LNCAP (cell line): ENCODE measurements around the gene NEURL2.

ENCODE experiments used
- TF ChIP-seq, protein P1 (sequence below): fragments of 450-650 bp; IDR thresholded peaks from 2 replicates; pipeline ENCODE4 v1.5.1; 2017; ENCODE audit warnings: mild to moderate bottlenecking

Gene NEURL2

DNA sequence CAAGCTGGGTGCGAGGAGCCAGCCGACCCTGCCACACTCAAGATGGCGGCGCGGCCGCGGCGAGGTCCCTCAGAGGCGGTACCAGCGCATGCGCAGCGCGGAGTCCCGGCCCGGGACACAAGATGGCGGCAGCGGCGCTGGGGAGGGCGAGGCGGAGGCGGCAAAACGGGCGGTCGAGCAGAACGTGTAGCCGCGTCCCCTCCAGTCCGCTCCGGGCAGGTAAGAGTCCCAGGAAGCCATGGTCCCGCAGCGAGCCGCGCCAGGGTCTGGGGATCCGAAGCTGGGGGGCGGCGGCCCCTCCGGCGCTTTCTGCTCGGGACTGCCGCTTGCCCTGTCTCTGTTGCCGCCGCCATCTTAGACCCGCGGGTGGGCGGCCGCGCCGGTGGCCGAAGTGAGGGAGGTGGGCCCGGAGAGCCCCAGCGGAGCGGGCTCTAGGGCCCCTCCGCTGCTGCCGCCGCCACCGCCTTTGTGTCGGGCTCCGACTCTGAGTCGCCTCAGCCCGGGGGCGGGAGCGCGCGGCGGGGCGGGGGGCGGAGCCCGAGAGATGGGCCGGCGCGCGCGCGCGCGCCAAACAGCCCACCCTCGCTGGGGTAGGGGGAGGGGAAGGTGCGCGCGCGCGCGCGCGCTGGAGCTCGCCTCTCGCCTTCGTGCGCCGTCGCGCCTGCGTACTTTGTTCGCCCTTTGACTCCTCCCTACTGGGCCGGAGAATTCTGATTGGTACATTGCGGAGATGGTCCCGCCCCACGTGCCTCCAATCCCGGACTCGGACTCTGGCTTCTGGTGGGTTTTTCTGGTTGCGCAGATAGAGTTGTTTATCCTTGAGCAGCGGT, 43.8 kb upstream of the NEURL2 start, which contains the start of gene PCIF1:
Gene PCIF1 (plus strand): TSS at position 98 of the 830 bp plus-strand sequence. CDS start 4,317 bp downstream, outside the sequence.
- TF ChIP-seq, protein P1, sequence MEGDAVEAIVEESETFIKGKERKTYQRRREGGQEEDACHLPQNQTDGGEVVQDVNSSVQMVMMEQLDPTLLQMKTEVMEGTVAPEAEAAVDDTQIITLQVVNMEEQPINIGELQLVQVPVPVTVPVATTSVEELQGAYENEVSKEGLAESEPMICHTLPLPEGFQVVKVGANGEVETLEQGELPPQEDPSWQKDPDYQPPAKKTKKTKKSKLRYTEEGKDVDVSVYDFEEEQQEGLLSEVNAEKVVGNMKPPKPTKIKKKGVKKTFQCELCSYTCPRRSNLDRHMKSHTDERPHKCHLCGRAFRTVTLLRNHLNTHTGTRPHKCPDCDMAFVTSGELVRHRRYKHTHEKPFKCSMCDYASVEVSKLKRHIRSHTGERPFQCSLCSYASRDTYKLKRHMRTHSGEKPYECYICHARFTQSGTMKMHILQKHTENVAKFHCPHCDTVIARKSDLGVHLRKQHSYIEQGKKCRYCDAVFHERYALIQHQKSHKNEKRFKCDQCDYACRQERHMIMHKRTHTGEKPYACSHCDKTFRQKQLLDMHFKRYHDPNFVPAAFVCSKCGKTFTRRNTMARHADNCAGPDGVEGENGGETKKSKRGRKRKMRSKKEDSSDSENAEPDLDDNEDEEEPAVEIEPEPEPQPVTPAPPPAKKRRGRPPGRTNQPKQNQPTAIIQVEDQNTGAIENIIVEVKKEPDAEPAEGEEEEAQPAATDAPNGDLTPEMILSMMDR, result no peak

DNA sequence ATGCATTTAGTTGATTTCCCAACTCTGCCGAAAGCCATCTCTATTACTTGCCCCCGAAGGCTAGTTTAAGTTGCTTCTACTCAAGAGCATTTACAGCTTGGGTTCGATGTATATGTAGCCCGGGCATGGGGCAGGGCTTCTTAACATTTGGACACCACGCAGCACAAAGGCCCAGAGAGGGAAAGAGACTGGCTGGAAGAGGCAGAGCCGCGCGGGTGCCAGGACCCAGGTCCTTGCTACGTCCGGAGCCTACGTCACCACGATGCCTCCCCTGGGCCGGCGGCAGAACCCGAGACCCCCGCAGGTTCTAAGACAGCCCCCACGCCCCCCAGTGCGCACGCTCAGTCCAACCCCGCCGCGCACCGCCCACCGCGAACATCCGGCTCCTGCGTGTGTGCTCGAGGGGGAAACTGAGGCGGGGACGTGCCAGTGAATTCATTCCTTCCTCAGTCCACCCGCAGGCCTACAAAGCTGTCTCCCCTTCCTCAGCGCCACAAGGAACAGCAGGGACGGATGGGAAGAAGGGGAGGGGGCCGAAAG, 43.1 kb upstream of the NEURL2 start:
- TF ChIP-seq, protein P1, result no peak

DNA sequence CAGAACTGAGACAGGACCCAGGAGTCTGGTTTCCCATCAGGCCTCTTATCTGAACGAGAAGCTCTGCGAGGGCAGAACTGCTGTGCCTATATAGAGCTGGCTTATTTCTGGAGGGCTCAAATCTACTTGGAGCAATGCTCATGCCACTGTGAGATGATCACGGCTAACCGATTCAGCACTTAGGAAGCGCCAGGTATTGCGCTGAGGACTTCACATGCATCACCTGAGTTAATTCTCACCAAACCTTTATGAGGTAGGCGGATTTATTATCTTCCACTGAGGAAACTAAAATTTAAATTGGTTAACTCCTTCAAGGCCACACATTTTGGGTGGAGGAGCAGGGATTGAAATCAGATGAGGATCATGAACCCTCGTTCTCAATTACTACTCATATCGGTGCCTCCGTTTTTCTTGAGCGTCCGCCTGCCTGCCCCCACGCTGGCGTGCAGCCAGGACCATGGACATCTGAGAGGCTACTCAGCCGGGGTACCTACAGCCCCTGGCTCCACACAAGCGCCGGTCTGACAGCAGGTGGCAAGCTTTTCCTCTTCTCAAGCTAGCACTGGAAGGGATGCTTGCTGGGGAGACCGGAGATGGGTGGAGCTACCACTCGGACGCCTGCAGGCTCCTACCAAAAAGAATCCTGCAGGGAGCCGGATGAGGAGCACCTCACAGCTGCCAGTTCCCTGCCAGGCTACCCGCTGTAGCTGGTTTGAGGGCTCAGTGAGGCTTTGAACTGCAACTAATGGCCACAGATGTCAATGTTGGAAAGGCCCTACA, 42.4 kb upstream of the NEURL2 start:
- TF ChIP-seq, protein P1, result peak; percentile 54

DNA sequence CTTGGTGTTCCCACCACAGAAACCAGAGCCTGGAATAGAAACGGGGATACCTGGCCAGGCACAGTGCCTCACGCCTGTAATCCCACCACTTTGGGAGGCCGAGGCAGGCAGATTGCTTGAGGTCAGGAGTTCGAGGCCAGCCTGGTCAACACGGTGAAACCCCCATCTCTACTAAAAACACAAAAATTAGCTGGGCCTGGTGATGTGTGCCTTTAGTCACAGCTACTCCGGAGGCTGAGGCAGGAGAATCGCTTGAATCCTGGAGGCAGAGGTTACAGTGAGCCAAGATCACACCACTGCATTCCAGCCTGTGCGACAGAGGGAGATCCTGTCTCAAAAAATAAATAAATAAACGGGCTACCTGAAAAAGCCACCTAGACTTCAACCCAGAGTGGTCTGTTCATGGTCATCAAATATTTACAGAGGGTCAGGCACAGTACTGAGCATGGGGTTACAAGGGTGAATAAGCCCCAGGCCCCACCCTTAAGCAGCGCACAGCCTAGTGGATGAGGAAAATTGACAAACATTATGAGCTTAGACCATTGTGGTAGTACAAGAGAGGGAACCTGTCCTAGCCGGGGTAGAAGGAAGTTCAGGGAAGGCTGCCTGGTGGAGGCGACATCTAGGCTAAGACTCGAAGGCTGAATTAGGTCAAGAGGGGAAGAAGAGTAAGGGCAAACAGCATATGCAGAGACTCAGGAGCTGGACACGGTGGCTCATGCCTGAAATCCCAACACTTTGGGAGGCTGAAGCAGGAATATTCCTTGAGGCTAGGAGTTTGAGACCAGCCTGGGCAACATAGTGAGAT, 36.3 kb upstream of the NEURL2 start:
- TF ChIP-seq, protein P1, result no peak

DNA sequence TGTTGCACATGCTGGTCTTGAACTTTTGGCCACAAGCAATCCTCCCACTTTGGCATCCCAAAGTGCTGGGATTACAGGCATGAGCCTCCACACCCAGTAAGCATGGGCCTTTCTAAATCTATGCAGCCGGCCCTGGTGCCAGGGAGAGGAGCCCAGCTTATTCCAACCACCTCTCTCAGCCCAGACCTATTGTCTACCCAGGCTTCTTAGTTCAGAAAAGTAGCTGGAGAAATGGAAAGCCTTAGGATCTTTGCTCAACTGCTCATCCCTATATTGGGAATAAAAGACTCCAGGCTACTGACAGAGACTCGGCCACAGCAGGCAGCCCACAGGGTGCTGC, 35.7 kb upstream of the NEURL2 start:
- TF ChIP-seq, protein P1, result no peak

DNA sequence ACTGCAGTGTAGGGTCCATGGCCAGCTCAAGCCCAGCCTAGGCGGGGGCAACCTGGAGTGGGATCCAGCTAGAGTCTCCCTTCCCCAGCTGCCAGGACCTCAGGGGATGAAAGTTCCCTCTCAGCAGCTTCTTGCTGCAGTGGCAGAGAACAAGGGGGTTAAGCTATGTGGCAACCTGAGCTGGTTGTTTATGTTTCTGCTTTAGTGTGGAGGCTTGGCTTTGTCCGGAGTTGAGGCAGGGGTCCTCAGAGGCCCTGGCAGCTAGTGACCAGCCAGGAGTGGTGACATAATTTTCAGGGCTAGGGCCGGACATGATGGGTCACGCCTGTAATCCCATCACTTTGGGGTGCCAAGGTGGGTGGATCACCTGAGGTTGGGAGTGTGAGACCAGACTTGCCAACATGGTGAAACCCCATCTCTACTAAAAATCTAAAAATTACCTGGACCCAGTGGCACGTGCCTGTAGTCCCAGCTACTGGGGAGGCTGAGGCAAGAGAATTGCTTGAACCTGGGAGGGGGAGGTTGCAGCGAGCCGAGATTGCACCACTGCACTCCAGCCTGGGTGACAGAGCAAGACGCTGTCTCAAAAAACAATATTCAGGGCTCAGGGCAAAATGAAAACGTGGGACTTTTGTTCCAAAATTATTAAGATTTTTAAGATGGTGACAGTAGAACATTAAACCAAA, 35.0 kb upstream of the NEURL2 start:
- TF ChIP-seq, protein P1, result no peak
